Skeletal muscle cell (primary cell): ENCODE data around the gene ITGB2.

ENCODE experiments used
- DNase-seq: peaks from one replicate; pipeline ENCODE4 v3.0.0-alpha.2; 2010; ENCODE audit warnings: low read depth
- H3K4me3 ChIP-seq: 2 replicates; pipeline ENCODE4 v1.5.1; 2011; ENCODE audit warnings: low read depth, mild to moderate bottlenecking, control low read depth, low read length, moderate library complexity

Gene ITGB2

DNA sequence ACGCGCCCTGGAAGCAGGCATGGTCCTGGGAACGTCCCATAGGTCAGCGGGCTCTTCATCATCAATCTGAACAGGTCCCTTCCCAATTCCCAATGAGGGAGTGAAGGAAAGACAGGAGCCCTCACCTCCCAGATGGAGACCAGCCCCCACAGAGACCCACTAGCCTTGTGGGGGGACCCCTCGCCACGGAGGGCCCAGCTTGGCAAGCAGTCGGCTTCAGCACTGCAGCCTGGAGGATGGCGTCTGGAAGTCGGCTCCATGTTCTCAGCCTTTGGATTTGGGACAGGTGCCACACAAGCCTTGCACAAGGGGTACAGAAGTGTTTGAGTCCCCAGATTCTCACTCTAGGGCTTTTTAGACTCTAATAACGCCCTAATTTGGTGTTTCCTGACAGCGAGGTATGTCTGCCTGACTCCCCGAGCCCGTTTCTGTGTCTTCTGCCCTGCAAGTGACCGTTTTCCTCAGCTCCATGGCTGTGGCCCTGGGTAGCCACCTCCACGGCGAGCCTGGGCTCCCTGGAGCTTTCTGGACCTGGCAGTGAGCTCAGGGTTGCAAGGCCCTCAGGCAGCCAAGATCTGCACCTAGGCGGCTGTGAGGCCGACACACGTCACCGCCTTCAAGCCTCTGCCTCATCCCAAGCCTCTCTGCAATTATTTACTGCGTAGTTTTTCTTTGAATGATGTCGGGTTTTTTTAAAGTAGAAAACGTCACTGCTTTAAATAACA is 77.8 kb downstream of the ITGB2 start:
- no peak overlapping the region for H3K4me3 ChIP-seq
- no peak for DNase-seq

DNA sequence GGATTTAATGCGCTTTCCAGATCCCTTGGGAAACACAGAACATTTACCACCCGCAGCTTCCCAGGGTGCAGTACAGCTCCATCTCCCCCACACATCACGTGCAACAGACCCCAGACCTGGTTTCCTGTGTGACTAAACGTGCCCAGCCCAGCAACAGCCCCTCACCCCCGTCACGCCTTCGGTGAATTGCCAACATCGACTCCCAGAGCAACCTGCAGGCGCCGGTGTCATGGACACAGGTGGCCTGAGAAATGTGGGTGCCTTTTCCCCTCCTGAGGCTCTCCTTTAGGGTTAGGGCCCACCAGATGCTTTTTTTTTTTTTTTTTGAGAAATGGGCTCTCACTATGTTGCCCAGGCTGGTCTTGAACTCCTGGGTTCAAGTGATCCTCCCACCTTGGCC is 78.6 kb downstream of the ITGB2 start:
- no peak overlapping the region for H3K4me3 ChIP-seq
- no peak for DNase-seq

DNA sequence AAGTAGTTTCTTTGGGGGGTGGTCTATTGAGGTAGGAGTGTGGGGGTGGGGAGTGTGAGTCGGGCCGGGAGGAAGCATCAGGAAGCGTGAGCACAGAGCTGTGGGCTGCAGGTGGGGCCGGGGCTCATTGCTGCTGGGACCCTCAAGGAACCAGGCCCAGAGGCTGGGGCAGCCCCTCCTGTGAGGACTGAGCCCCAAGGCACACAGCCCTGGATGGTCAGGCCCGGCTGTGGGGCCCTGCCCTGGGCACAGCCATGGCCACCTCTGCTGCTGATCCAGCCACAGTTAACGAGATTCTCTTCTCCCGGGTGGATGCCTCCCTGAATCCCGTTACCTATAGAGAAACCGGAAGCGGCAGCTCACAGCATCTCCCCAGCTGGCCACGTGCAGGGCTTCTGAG is 79.9 kb downstream of the ITGB2 start:
- DNase-seq = no peak
- no peak overlapping the region for H3K4me3 ChIP-seq

DNA sequence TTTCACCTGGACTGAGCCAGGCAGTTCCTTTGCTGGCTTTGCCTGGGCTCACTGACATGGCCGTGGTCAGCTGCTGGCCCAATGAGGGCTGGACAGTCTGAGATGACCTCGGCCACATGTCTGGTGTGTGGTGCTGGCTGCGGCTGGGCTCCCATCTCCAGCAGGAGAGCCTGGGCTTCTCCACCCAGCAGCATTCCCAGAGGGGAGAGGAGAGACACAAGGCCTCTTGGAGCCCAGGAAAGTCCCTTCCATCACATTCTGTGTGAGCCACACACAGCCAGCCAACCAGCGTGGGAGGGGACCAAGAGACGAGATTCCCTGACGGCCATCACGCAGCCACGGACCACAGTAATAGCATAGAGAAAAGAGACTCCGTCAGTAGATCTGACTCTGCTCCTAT is 81.7 kb downstream of the ITGB2 start:
- no peak overlapping the region for H3K4me3 ChIP-seq
- no peak for DNase-seq

DNA sequence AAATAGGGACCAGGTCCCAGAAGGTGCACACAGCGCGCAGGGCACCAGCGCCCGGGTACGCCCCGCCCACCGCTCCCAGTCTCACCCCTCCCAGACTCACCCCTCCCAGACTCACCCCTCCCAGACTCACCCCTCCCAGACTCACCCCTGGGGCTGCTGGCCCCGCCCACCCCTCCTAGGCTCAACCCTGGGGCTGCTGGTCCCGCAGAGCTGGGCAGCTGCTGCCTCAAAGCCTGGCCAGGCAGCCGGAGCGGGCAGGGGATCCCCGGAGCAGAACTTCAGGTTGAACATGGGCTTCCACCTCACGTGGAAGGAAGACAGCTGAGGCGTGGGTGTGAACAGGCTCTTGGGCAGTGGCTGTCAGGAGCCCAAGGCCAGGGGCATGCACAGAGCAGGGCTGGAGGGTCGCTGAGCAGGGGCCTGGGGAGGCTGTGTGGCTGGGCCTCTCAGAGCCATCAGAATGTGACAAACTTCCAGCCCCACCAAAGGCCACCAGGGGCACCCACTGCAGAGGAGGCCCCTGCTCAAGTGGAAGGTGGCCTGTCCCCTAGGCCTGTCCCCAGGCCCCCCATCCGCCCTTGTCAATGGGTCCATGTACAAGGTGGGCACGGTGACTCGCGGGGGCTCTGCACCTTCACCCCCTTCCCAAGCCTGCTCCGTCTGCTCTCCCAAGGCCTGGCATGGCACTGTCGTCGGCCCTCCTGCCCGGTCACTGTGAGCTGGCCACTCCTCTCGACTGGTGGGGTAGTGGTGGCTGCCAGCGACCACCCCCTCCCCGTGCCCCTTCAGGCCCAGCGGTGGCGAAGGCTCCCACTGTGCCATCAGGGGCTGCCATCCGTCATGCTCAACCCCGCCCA is 82.4 kb downstream of the ITGB2 start:
- H3K4me3 ChIP-seq = no peak overlapping the region
- no peak for DNase-seq

DNA sequence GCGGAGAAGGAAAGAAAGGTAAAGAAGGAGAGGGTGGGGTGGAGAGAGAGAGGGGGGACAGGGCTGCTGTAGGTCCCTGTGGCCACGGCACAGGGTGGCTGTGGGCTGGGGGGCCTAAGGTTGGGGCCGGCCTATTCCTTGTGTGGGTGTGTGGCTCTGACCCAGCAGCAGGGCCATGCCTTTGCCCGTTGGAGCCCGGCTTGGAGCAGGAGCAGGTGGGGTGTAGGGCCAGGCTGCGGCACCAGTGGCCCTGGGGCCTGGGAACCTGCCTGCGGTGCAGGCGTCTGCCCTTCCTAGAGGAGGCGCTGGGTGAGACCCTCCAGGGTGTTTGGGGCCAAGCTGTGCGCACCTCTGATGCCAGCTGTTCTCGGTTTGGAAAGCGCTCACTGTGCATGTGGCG is 83.2 kb downstream of the ITGB2 start:
- DNase-seq = no peak
- H3K4me3 ChIP-seq = no peak overlapping the region

DNA sequence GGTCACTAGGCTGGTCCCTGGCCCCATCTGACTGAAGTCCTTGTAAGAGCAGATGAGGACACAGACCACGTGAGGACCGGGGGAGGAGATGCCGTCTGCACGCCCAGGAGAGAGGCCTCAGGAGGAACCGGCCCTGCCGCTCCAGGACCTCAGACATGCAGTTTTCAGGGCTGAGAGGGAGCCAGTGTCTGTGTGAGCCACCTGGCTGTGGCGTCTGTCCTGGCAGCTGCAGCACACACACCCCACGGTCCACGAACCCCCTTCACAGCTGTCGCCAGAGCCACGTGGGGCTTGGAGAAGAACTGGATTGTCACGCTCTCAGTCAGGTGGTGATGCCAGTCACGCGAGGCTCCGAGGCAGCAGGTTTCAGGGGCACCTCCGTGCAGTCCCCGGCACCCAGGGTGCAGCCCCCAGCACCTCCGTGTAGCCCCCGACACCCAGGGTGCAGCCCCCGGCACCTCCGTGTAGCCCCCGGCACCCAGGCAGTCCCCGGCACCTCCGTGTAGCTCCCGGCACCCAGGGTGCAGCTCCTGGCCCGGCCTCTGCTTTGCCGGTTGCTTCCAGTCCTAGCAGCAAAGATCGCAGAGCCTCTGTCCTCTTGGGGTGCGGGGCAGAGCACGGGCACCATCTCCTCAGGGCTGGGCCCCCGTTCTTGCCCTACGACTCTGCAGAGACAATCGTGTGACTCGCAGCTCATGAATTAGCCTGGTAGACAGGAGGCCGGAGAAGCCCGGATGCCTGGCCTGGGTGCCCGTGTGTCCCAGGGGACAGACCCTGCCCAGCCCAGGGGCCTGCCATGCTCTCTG is 83.8 kb downstream of the ITGB2 start:
- H3K4me3 ChIP-seq = no peak overlapping the region
- DNase-seq = peak; percentile 19

DNA sequence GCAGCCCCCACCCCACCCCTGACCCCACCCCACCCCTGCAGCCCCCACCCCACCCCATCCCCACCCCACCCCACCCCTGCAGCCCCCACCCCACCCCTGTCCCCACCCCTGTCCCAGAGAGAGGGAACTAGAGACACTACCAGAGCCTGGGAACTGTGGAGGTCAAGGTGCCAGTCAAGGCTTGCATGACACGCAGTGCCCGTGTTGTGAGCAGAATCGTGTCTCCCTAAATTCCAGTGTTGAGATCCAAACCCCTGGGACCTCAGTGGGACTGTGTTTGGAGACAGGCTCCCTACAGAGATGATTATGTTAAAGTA is 84.4 kb downstream of the ITGB2 start:
- no peak overlapping the region for H3K4me3 ChIP-seq

More for the DNA sequence above, 84.4 kb downstream of the ITGB2 start:
- no peak for DNase-seq
